Kidney glomerular epithelial cell (primary cell): Measurements from ENCODE around the gene SEMA4D.
A peak's percentile ranks its signal among the peaks of the same experiment; 100 is the strongest.

Source experiments
- DNase-seq: peaks from one replicate; lab custom pipeline; 2025; lab: John Stamatoyannopoulos, UW

Gene SEMA4D

DNA sequence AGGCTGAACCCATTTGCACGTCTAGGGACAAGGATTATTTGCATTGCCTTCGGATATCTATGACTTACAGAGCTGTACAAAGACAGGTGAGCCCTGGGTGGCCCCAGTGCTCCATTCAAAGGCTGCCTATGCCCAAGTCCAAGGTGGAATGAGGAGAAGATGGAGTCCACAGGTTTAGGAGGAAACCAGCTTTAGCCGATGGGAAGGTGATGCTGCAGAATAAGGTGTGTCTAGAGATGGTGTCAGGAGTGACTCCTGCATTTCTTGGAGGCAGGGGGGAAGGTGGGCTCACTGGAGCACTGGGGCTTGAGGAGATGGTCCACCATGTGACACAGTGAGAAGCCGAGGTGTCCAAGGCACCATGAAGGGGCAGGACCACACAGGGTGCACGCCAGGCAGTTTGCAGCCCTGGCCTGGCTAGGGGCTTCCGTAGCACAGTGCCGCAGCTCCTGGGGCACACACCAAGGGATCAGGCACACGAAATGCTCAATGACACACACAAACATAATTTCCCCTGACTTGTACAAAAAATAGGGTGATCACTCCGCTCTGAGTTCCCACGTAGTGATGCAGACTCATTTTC lies 32.1 kb downstream of the SEMA4D start:
- DNase-seq: no peak

DNA sequence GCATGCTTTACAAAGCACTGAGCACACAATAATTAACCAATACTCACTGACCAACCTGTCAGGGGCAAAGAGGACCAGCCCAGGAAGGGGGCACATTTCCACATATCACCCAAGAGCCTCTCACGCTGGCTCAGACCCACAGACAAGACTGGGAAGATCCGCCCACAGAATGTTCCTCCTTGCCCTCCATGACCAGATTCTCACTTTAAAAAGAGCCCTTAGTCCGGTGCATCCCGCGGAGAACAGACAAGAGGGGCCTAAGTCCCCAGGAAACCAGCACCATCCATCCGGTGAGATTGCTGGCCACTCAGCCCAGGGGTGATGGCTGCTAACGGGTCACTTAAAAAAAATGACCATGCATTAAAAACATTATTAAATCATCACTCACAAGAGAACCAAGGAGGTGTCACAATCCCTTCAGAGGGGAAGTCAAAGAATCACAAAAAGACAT lies 32.9 kb downstream of the SEMA4D start:
- no peak for DNase-seq

DNA sequence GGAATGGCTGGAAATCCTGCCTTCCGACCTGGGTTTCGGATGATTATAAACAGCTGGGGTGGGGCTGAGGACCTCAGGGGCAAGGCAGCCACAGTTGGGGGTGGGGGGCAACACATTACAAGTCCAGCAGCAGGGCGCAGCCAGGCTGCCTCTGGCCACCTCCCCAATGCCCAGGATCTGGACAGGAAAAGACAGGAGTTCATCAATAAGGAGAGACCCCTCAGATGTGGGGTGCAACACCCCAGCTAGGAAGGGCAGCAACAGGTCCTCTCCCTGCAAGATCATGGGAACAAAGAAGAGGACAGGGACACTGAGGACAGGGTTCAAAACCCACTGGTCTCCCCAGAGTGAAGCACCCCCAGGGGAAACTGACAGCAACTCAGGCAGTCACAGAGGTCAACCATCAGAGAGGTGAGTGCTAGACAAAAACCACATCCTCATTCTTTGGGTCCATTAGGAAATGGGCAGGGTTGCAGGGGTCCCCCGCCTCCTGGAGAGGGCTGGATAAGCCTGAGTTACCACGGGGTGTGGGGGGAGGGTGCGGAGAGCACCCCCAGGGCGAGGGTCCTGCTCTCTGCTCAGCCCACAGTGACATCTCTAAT lies 33.5 kb downstream of the SEMA4D start:
- DNase-seq: no peak

DNA sequence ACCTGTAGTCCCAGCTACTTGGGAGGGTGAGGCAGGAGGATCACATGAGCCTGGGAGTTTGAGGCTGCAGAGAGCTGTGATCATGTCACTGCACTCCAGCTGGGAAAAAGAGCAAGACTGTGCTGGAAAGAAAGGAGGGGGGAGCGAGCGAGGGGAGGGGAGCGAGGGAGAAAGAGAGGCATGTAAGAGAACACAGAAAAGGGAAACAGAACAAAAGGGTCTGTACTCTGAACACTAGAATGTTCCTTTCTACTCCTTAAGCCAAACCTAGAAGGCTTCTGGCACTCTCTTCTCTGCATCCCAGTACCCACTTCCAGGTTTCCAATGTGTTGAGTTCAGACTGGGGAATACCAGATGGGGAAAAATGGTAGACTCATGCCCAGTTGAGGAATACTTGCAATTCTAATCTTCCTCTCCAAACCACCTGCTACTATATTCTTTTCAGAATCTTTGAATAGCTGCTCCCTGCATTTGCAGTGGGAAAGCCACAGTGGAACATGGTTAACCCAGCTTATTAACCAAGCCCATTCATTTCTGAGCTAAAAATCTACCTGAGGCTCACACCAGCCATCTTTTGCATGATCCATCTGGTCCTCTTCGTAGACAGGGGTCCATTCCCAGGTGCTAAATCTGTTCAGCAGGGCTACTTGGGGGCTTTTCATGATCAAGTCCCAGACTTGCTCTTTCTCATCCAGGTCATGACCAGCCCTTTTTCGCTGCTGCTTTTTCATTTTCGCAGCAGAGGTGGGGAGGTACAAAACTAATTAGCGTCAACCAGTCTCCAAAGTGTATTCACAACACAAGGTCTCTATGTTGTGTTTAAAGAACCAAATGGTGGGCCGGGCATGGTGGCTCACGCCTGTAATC lies 34.9 kb downstream of the SEMA4D start:
- DNase-seq: no peak

DNA sequence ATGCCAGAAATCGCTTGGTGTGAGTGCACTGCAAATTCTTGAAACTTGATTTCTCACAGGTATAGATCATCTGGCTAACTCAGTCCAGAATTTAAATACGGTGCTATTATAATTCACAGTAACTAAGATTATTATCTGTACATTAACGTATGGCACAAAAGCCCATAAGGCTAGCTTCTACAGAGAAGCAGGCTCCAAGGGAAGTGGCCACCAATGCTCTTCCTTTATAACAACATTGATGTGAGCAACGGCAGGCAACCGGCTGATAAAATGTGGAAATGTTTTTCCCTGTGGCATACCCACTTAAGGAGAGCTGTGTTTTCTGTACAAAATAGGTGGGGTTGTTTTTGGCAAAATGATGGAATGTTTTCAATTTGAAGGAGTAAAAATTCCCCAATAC lies 35.7 kb downstream of the SEMA4D start:
- no peak for DNase-seq

DNA sequence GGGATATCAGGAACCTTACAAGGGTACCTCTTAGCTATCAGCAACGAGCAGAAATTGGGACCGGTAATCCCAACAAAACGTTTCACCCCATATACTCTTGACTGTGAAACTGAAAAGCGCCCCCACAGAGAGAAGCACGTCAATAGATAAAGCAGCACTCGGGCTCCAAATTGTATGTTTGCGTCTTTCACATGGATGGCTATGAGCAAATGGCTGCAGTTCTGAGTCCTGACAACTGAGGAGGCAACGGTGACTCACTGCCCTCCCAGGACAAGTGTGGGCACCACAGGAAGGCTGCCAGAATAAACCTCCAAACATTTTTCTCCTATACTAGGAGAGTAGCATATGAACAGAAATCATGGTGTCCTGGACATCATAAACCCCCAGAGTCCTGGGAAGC lies 36.6 kb downstream of the SEMA4D start:
- DNase-seq: peak; percentile 82

DNA sequence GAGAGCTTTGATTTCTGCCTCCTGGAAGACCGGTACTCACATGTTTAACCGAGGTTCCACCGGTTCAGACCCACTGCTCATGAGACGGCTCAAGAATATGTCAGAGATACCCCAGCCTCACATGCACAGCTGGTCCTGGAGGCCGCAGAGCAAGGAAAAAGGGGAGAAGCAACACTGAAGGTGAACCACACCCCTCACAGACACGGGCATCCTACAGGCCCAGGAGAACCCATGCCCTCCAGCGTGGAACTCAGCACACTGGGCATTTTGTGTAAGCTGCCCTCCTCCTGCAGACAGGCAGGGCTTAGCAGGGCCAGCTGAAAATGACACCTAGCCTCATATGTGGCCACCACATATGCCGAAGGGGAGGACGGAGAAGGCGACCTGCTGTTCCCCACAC lies 37.4 kb downstream of the SEMA4D start:
- no peak for DNase-seq

DNA sequence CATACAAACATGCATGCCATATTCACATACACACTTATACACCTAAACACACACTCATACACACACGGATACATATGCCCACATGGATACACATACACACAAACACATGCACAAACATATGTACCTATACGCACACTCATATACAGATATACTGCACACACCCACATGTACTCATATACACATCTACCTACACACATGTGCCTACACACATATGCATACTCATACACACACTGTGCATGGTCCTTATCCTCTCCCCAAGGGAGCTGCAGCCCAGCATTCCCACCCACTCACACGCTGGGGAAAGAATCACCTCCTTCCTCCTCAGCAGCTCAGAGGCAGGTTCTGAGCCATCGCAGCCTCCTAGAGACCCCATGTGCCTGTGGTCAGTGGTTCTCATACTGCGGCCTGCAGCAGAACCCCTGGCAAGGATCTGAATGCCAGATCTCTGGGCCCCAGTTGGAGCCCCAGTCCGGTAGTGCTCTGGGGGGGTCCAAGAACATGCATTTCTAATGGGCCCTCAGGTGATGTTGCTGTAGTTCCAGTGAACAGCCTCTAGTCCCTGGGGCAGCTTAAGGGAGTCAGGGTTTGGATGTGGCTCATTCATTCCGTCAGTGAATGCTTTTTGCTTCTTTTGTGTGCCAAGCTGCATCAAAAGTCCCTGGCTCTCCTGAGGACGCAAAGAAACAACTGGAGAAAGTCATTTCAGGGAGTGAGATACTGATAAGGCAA lies 39.0 kb downstream of the SEMA4D start:
- DNase-seq: no peak

DNA sequence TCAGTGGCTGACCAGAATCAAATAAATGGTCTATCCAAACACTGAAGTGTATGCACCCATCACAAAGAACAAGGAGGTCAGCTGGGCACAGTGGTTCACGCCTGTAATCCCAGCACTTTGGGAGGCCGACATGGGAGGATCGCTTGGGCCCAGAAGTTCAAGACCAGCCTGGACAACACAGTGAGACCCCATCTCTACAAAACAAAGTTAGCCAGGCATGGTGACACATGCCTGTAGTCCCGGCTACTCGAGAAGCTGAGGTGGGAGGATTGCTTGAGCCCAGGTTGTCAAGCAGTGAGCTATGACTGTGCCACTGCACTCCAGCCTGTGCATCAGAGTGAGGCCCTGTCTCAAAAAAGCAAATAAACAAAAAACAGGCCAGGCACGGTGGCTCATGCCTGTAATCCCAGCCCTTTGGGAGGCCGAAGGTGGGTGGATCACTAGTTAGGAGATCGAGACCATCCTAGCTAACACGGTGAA lies 40.5 kb downstream of the SEMA4D start:
- no peak for DNase-seq

DNA sequence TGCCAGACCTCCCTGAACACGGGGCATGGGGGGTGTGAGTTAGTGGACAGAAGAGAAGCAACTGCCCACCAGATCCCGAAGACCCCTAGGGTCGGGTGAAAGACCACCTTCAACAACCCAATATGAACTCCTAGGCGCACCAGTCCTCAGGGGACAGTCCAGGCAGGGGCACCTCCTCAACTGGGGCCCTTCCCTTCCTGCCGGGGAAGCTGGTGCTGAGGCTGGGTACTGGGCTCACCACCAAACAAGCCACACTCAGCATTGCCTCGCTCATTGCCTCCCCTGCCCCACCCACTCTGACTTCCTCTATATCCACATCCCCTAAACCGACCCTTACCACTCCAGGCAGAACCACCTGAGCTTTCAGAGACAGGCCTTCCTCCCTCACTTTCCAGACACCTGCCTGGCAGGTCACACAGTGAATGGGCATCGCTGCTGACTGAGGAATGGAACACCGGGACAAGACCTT lies 42.5 kb downstream of the SEMA4D start:
- DNase-seq: no peak

DNA sequence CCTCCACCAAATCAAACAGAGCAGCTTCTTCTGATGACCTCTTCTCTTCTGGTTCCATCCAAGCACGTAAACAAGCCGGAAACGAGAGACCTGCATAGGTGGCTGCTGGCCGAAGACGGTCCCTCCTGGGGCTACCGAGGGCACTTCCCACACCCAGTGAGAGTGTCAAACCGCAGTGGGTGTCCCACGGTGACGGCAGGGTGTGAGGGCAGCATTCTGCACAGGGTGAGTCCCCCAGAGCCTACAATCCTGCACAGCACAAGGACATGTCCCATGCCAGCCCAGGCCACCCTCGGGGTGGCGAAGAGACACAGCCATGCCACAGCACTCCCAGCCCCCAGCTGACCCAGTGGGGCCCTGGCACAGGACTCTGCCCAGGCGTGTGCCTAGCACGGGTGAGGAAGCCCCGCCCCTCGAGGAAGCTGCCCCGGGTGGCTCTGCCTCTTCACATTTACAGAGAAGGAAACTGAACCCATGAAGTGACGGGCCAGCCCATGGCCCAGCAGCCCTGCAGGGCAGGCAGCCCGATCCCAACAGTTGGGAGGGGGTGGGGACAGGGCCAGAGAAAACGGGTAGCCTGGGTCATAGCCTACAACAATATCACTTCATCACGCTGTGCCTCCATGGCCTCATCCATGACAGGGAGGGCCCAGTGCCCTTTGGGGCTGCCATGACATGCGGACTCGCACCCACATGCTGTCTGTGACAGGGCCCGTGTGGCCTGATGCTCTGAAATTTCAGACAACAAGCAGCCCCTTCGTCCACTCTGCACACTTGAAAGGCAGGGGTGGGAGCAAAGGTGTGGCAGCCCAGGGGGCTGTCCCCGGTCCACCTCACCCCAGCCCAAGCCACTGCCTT lies 43.2 kb downstream of the SEMA4D start:
- no peak for DNase-seq

DNA sequence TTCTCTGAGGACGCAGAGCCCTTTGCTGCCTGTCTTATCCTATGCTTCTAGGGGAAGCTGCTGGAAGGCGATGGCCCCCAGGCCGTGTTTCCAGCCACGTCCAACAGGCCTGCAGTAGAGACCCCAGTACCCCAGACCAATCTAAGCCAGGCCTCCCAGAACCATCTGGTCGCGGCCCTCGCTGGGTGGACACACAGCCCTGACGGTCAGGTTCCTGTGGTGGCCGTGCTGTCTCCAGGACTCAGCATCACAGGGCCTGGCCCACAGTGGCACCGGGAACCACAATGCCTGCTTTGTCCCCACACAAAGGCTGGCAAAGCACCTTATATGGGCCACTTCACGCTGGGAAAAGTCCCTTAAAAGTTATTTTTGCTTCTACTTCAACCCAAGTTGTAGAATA lies 44.5 kb downstream of the SEMA4D start:
- no peak for DNase-seq

DNA sequence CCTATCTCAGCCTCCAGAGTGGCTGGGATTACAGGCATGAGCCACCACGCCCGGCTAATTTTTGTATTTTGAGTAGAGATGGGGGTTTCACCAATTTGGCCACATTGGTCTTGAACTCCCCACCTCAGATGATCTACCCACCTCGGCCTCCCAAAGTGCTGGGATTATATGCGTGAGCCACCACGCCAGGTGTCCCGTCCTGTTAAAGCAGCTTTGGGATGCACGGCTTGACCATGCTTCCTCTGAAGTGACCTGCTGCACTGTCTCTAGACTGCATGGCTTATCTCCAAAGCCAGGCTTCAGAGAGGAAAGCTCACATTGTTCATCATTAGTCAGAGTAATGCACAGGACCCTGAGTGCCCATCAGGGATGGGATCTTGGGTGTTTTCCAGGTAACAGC lies 45.4 kb downstream of the SEMA4D start:
- no peak for DNase-seq

DNA sequence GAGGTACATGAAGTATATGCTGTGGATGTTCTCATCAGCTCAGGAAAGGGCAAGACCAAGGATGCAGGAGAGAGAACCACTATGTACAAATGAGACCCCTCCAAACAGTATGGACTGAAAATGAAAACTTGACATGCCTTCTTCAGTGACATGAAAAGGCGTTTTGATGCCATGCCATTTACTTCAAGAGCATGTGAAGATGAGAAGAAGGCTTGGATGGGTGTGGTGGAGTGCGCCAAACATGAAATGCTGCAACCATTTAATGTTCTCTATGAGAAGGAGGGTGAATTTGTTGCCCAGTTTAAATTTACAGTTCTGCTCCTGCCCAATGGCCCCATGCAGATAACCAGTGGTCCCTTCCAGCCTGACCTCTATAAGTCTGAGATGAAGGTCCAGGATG lies 47.7 kb downstream of the SEMA4D start:
- DNase-seq: no peak

DNA sequence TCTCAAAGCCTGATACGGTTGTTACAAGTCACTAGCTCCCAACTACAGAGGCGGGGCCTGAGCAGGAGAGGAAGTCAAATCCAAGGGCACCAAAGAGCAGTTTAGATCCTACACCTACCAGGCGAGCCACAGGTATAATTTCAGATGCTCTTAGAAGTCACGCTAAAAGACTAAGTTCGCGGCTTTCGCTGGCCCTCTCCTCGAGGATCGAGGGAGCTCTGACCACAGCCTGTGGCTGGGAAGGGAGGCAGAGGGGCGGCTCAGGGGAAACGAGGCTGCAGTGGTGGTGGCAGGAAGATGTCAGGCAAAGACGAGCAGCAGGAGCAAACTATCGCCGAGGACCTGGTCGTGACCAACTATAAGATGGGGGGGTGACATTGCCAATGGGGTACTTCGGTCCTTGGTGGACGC lies 48.6 kb downstream of the SEMA4D start:
- no peak for DNase-seq

DNA sequence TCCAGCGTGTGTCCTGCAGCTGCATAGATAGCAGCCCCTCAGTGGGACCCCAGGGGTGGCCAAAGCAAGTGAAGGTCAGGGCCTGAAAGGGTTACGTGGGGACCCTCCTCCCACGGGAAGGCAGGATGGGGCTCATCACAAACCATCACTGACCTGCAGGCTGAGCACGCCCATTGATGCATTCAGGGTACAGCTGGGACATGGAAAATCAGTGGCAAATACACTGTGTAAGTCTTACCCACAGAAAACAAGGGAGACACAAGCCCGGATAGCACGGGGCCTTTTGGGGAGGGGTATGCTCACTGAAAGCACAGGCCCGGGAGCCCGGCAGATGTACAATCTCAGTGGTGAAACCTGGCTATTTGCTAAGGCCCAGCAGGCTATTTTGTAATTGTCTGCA lies 49.1 kb downstream of the SEMA4D start:
- DNase-seq: no peak

DNA sequence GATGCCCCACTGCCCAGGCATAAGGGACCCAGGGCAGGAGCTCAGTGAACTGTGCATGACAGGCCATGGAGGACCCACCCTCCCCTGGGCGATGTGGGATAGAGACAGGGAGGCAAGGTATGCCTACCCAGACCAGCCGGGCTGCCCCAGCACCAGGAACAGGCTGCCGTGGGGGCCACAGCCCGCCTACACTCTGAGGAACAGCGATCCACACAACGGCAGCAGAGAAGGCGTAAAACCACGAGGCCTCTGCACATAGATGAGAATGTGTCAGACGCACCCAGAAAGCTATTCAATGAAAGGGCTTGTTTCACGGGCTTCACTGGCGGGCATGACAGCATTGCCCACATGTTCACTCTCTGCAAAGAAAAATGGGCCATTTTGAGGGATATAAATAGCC lies 49.5 kb downstream of the SEMA4D start:
- DNase-seq: no peak

DNA sequence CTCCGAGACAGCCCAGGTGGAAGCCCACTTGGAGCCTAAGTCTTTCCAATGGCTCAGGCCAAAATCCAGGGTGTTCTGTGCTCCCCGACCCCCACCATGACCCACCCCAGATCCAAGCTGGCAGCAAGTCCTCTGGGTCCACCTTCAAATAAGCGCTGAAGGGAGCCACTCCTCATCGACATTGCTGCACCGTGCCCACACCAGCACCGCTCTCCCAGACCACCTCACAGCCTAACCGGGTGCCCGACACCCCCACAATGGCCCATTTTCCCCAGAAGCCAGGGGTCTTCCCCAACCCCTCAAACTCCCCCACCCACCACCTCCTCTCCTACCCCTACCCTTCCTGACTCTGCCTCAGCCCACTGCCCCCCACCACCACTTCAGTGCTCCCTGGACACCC lies 50.5 kb downstream of the SEMA4D start:
- no peak for DNase-seq

DNA sequence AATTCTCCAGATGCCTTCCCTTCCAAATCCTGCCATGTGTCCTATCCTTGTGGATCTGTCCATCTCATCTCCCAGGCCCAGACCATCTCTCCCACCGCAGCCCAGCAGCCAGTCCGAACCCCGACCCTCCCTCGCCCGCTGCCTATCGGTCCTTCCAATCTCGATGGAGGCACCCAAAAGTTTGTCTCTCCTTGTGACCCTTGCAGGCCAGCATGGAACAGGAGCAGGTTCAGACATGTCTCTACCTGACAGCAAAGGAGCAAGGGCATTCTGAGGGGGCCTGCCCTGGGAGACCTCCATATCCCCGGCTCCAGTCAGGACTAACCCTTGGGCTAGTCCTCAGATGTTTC lies 51.0 kb downstream of the SEMA4D start:
- no peak for DNase-seq

DNA sequence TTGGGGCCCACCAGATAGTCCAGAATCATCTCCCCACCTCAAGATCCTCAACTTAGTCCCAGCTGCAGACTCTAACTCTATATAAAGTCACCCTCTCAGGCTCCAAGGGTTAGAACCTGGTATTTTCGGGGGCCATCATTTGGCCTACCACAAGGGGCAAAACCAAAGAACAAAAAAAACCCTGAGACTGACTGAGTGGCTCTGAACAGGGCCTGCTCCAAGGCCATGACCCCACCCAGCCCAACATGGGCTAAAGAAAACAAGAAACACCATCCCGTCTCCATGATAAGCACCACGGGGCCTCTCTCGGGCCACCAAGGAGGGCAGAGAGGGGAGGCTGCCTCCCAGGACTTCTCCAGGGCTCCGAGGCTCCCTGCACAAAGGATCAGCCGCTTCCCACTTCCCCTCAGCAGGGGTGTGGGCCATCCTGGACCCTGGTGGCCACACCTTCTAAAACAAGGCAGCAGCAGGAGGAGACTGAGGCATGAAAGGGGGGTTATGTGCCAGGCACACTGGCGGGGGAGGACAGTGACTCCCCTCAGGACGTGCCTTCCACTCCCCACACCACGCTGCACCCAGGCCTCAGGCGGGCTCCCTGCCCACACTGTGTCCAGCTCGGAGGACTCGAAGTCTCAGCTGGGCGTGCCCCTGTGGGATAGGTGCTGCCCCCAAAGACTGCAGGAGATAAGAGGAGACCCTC lies 51.5 kb downstream of the SEMA4D start:
- no peak for DNase-seq

DNA sequence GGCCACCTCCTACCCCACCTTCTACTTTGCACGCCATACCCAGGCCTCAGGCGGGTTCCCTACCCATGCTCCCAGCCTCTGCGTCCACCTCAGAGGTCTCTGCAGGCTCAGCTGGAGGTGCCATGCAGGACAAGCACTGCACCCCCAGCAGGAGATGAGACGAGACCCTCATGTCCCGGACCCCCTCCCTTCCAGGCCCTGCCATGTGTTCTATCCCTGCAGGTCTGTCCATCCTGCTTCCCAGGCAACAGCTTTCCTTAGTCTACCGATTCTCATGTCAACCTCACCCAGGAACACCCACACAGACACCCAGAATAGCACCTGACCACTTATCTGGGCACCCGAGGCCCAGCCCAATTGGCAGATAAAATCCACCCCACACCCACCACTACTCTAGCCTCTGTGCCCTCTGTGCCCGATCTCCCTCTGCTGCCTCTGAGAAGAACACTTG lies 52.1 kb downstream of the SEMA4D start:
- no peak for DNase-seq
